Loucy (cell line): ENCODE results near the gene ARSI.

Experiments used
- H2AFZ ChIP-seq: fragments of 200-600 bp; sonication (generic); 2 replicates; pipeline ENCODE4 v1.6.0; 2016; ENCODE audit warnings: antibody characterized with exemption, mild to moderate bottlenecking, low read length, moderate library complexity
- H3F3A ChIP-seq: fragments of 200-600 bp; 2 replicates; pipeline ENCODE4 v1.6.0; 2016; ENCODE audit warnings: antibody characterized with exemption, low read depth, mild to moderate bottlenecking
- H3K27me3 ChIP-seq: fragments of 200-600 bp; sonication (generic); 2 replicates; pipeline ENCODE4 v1.6.1; 2014; ENCODE audit warnings: low read length, mild to moderate bottlenecking; ENCODE audit not compliant: insufficient read depth, poor library complexity, severe bottlenecking
- H3K36me3 ChIP-seq: fragments of 200-600 bp; sonication (generic); 2 replicates; pipeline ENCODE4 v1.6.1; 2016; ENCODE audit warnings: low read length; ENCODE audit not compliant: insufficient read depth
- H3K4me1 ChIP-seq: fragments of 200-600 bp; sonication (generic); 2 replicates; pipeline ENCODE4 v1.5.1; 2014; ENCODE audit warnings: low read length, mild to moderate bottlenecking; ENCODE audit not compliant: insufficient read depth, poor library complexity, severe bottlenecking
- H3K4me2 ChIP-seq: fragments of 200-600 bp; sonication (generic); 2 replicates; pipeline ENCODE4 v1.6.0; 2014; ENCODE audit warnings: antibody characterized with exemption, low read length, low read depth, mild to moderate bottlenecking; ENCODE audit not compliant: poor library complexity, severe bottlenecking
- H3K4me3 ChIP-seq: fragments of 200-600 bp; sonication (generic); 2 replicates; pipeline ENCODE4 v1.5.1; 2014; ENCODE audit warnings: low read length, mild to moderate bottlenecking, mixed read lengths; ENCODE audit not compliant: poor library complexity, severe bottlenecking
- H3K79me2 ChIP-seq: fragments of 200-600 bp; sonication (generic); 2 replicates; pipeline ENCODE4 v1.6.1; 2014; ENCODE audit warnings: low read length; ENCODE audit not compliant: insufficient read depth
- H3K9ac ChIP-seq: fragments of 200-600 bp; sonication (generic); 2 replicates; pipeline ENCODE4 v1.6.0; 2014; ENCODE audit warnings: mild to moderate bottlenecking, low read depth, low read length, moderate library complexity; ENCODE audit not compliant: poor library complexity, severe bottlenecking
- H3K9me2 ChIP-seq: fragments of 200-600 bp; sonication (generic); replicated peaks from 2 replicates; pipeline ENCODE4 v1.6.1; 2016; ENCODE audit warnings: low read depth, low read length, mixed read lengths
- H3K9me3 ChIP-seq: fragments of 200-600 bp; sonication (generic); 2 replicates; pipeline ENCODE4 v1.6.1; 2014; ENCODE audit warnings: mild to moderate bottlenecking, antibody characterized with exemption, low read length, low read depth; ENCODE audit not compliant: insufficient read depth
- H4K20me1 ChIP-seq: fragments of 200-600 bp; sonication (generic); 2 replicates; pipeline ENCODE4 v1.6.0; 2014; ENCODE audit warnings: antibody characterized with exemption, low read length, mild to moderate bottlenecking; ENCODE audit not compliant: insufficient read depth, poor library complexity, severe bottlenecking
- CTCF ChIP-seq: fragments of 200-600 bp; sonication (generic); conservative IDR thresholded peaks from 2 replicates; pipeline ENCODE4 v1.5.1; 2014; ENCODE audit warnings: mild to moderate bottlenecking, antibody characterized with exemption, low read length
- EZH2phosphoT487 ChIP-seq: fragments of 200-600 bp; IDR thresholded peaks from 2 replicates; pipeline ENCODE4 v1.6.1; 2018; ENCODE audit warnings: antibody characterized with exemption, mild to moderate bottlenecking, moderate library complexity, borderline replicate concordance

ARSI gene

GRCh38 chr5:150263801-150264621 is 38.7 kb downstream of the ARSI start:
- Histone ChIP-seq H3K4me1 (no peaks in the 10 kb centered on the region), H3K27me3 (no peaks in the 10 kb centered on the region), H3K9me2 (no peaks in the 10 kb centered on the region), H3K9me3 (no peaks in the 10 kb centered on the region), H3K79me2 (no peaks in the 10 kb centered on the region), H2AFZ (no peak overlapping the region), H3K9ac (no peak overlapping the region), H3K4me2 (no peak overlapping the region), H3K4me3 (no peak overlapping the region), H3K36me3 (no peaks in the 10 kb centered on the region), H3F3A (no peaks in the 10 kb centered on the region), H4K20me1 (no peaks in the 10 kb centered on the region)
- no peak for TF ChIP-seq CTCF
- TF ChIP-seq EZH2phosphoT487 = no peak

GRCh38 chr5:150263375-150263775 is 39.3 kb downstream of the ARSI start:
- H3K9me2 ChIP-seq = no peaks in the 10 kb centered on the region
- no peaks in the 10 kb centered on the region for H3F3A ChIP-seq
- no peak overlapping the region for H3K4me2 ChIP-seq
- no peaks in the 10 kb centered on the region for H4K20me1 ChIP-seq
- H3K79me2 ChIP-seq = no peaks in the 10 kb centered on the region
- H2AFZ ChIP-seq = no peak overlapping the region
- no peaks in the 10 kb centered on the region for H3K36me3 ChIP-seq
- no peaks in the 10 kb centered on the region for H3K27me3 ChIP-seq
- H3K4me3 ChIP-seq = no peak overlapping the region
- H3K9ac ChIP-seq = no peak overlapping the region
- H3K9me3 ChIP-seq = no peaks in the 10 kb centered on the region
- TF ChIP-seq EZH2phosphoT487 (no peak), CTCF (no peak)
- H3K4me1 ChIP-seq = no peaks in the 10 kb centered on the region

- TF ChIP-seq EZH2phosphoT487 = no peak
- no peak for TF ChIP-seq CTCF
- Histone ChIP-seq H3K36me3 (no peaks in the 10 kb centered on the region), H3K9me3 (no peaks in the 10 kb centered on the region), H3K4me2 (no peak overlapping the region), H2AFZ (no peak overlapping the region), H3K27me3 (no peaks in the 10 kb centered on the region), H3K79me2 (no peaks in the 10 kb centered on the region), H3K4me3 (no peak overlapping the region), H4K20me1 (no peaks in the 10 kb centered on the region), H3K9me2 (no peaks in the 10 kb centered on the region), H3F3A (no peaks in the 10 kb centered on the region), H3K4me1 (peaks cover 5% of the 10 kb centered on the region), H3K9ac (no peak overlapping the region)
Observed at GRCh38 chr5:150262502-150262901, 40.2 kb downstream of the ARSI start.
